ENCODE measurements around the gene EIF4E1B.

DNA sequence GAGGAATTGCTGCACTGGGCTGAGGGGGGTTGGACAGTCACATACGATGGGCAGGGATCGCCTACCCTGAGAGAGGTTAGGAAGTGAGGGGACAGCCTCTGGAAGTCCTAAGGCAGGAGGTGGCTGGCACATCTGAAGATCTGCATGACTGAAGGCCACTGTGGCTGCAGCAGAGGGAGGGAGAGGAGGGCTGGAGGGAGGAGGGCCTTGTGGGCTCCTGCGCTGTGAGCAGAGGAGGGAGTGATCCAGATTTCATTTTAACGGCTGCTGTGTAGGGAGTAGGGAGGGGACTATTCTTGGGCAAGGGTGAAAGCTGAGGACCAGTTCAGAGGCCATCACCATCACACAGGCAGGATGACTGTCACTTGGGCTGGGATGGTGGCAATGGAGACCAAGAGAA is 7.1 kb downstream of the EIF4E1B start:
- TF ChIP-seq SPI1 (IDR thresholded peaks at IDR 0.05; ENCODE audit: low read depth, low read length) (no peak), POLR2AphosphoS5 (IDR thresholded peaks at IDR 0.05; ENCODE audit: low read depth, low read length) (no peak), POLR2A (IDR thresholded peaks at IDR 0.05; ENCODE audit: low read depth, low read length) (no peak), TAF1 (IDR thresholded peaks at IDR 0.05; ENCODE audit: low read depth, low read length) (no peak)
